ENCODE data around the gene TFDP2.

DNA sequence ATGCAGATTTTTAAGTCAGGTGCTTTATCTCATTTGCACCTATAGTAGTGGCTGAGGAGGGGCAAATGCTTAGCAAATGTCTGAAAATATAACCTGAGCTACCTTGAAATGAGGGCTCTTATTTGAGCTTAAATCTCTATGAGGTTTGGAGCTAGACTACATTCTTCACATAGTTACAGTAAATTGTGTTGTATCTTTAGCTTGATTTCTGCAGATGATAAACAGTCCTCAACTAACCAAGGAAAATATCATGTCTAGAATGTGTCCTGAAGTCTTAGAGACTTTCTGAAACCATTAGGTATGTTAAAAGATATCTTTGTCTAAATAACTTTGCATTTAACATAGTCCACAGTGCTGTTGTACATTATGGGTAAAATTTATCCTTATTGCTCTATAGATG lies 145.3 kb downstream of the TFDP2 start:
- TF ChIP-seq RARB (CRISPR knock-in tag; IDR thresholded peaks at IDR 0.05) (no peak), PPARA (CRISPR knock-in tag; IDR thresholded peaks at IDR 0.05; ENCODE audit: borderline replicate concordance) (no peak), ZFP3 (CRISPR knock-in tag; IDR thresholded peaks at IDR 0.05) (no peak), ZC3H10 (CRISPR knock-in tag; IDR thresholded peaks at IDR 0.05) (no peak)
- TF ChIP-seq, protein P1, sequence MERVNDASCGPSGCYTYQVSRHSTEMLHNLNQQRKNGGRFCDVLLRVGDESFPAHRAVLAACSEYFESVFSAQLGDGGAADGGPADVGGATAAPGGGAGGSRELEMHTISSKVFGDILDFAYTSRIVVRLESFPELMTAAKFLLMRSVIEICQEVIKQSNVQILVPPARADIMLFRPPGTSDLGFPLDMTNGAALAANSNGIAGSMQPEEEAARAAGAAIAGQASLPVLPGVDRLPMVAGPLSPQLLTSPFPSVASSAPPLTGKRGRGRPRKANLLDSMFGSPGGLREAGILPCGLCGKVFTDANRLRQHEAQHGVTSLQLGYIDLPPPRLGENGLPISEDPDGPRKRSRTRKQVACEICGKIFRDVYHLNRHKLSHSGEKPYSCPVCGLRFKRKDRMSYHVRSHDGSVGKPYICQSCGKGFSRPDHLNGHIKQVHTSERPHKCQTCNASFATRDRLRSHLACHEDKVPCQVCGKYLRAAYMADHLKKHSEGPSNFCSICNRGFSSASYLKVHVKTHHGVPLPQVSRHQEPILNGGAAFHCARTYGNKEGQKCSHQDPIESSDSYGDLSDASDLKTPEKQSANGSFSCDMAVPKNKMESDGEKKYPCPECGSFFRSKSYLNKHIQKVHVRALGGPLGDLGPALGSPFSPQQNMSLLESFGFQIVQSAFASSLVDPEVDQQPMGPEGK (CRISPR knock-in tag; IDR thresholded peaks at IDR 0.05; ENCODE audit: borderline replicate concordance), result no peak
- TF ChIP-seq, protein P2, sequence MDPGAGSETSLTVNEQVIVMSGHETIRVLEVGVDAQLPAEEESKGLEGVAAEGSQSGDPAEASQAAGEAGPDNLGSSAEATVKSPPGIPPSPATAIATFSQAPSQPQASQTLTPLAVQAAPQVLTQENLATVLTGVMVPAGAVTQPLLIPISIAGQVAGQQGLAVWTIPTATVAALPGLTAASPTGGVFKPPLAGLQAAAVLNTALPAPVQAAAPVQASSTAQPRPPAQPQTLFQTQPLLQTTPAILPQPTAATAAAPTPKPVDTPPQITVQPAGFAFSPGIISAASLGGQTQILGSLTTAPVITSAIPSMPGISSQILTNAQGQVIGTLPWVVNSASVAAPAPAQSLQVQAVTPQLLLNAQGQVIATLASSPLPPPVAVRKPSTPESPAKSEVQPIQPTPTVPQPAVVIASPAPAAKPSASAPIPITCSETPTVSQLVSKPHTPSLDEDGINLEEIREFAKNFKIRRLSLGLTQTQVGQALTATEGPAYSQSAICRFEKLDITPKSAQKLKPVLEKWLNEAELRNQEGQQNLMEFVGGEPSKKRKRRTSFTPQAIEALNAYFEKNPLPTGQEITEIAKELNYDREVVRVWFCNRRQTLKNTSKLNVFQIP (CRISPR knock-in tag; IDR thresholded peaks at IDR 0.05; ENCODE audit: borderline replicate concordance, low read depth), result no peak
